Activated CD8-positive, alpha-beta T cell treated with anti-CD3 and anti-CD28 coated beads for 36 hours (primary cell): ENCODE data around the gene SLC44A1. TPM values are rescaled to one million over a fixed set of nuclear protein-coding genes. Genes with fewer than 3 reads are reported as not detected.

ENCODE experiments used
- ATAC-seq: fragments of 200-7000 bp; cut with Tn5 transposase; one replicate; pipeline ENCODE4 v1.10.0; 2021; ENCODE audit warnings: mild to moderate bottlenecking, moderate library complexity
- CTCF ChIA-PET: fragments of 350-600 bp; sonication (Branson Sonifier 250); formaldehyde crosslinking; loops from one replicate; lab custom pipeline; 2021; ENCODE audit warnings: antibody characterized with exemption; lab: Charles Lee
- POLR2A ChIA-PET: fragments of 350-600 bp; sonication (Branson Sonifier 250); formaldehyde crosslinking; loops from one replicate; lab custom pipeline; 2021; ENCODE audit warnings: antibody characterized with exemption; lab: Charles Lee
- DNase-seq: peaks from one replicate; pipeline ENCODE4 v3.0.0-alpha.2; 2020
- H3K27ac Mint-ChIP-seq: one replicate; pipeline ENCODE4 v1.8.0; 2021; ENCODE audit warnings: mild to moderate bottlenecking, mixed read lengths
- H3K27me3 Mint-ChIP-seq: one replicate; pipeline ENCODE4 v1.8.0; 2021; ENCODE audit warnings: mixed read lengths
- H3K36me3 Mint-ChIP-seq: one replicate; pipeline ENCODE4 v1.8.0; 2021; ENCODE audit warnings: low read depth, mixed read lengths
- H3K4me1 Mint-ChIP-seq: one replicate; pipeline ENCODE4 v1.8.0; 2021; ENCODE audit warnings: low read depth, mixed read lengths
- H3K4me3 Mint-ChIP-seq: one replicate; pipeline ENCODE4 v1.8.0; 2021; ENCODE audit warnings: mild to moderate bottlenecking, moderate library complexity, mixed read lengths
- H3K9me3 Mint-ChIP-seq: one replicate; pipeline ENCODE4 v1.8.0; 2021; ENCODE audit warnings: mixed read lengths
- intact Hi-C: fragments of 100-400 bp; cut with micrococcal nuclease; formaldehyde crosslinking; loops from one replicate; pipeline ENCODE4 v1.10.0; 2022
- total RNA-seq, 2 experiments: library from RNA; stranded (reverse); gene quantifications; one replicate each; pipeline ENCODE4 v1.2.3, GENCODE V29; 2021
- TF ChIP-seq, protein P1 (sequence below): fragments of 200-600 bp; IDR thresholded peaks from one replicate; pipeline ENCODE4 v1.8.0; 2022; ENCODE audit warnings: antibody characterized with exemption, mild to moderate bottlenecking

SLC44A1 gene
- total RNA-seq, 2 experiments from 2014 or later = 7.2 to 8.3 TPM

DNA sequence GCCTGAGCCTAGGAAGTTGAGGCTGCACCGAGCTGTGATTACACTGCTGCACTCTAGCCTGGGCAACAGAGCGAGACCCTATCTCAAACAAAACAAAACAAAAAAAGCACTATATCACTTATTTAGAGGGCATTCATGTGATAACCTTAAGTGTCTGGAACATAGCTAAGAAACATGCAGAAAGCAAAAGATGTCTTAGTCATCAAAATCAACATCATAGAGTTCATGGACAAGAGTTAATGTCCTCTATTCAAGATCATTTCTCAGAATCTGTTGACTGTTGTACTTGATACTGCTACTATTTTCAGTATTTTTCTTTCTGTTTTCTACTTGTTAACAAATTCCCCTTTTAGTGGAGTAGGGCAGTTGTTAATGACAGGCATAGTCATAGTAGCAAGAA is 228.8 kb downstream of the SLC44A1 start:
- H3K27me3 Mint-ChIP-seq = peaks cover 2% of the 10 kb centered on the region
- intact Hi-C loops = no loop called here
- ATAC-seq (no peak), DNase-seq (no peak)
- TF ChIP-seq, protein P1, sequence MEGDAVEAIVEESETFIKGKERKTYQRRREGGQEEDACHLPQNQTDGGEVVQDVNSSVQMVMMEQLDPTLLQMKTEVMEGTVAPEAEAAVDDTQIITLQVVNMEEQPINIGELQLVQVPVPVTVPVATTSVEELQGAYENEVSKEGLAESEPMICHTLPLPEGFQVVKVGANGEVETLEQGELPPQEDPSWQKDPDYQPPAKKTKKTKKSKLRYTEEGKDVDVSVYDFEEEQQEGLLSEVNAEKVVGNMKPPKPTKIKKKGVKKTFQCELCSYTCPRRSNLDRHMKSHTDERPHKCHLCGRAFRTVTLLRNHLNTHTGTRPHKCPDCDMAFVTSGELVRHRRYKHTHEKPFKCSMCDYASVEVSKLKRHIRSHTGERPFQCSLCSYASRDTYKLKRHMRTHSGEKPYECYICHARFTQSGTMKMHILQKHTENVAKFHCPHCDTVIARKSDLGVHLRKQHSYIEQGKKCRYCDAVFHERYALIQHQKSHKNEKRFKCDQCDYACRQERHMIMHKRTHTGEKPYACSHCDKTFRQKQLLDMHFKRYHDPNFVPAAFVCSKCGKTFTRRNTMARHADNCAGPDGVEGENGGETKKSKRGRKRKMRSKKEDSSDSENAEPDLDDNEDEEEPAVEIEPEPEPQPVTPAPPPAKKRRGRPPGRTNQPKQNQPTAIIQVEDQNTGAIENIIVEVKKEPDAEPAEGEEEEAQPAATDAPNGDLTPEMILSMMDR = no peak
- no peaks in the 10 kb centered on the region for H3K4me1 Mint-ChIP-seq
- no peak overlapping the region for H3K4me3 Mint-ChIP-seq
- H3K27ac Mint-ChIP-seq = no peak overlapping the region
- ChIA-PET CTCF (no interaction called here), POLR2A (no interaction called here)
- H3K36me3 Mint-ChIP-seq = peaks cover 2% of the 10 kb centered on the region
- H3K9me3 Mint-ChIP-seq = no peaks in the 10 kb centered on the region

DNA sequence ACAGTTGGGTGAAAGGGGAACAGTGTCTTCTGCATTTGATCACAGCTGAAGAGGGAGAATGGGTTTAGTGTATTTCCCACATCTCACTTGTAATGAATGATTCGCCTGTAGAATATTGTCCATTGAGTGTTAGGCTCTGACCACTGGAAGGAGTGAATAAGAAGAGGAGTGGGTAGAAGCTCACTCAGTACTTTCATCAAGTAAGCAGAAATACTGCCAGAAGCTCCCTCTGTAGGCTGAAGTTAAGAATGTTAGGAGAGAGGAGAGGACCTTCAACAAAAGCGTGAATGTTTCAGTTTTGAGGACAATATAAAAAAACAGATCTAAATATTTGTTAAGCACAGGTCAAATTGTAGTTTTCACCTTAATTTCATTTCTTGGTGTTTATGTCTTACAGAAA is 230.9 kb downstream of the SLC44A1 start:
- ChIA-PET CTCF (no interaction called here), POLR2A (no interaction called here)
- Mint-ChIP-seq H3K27ac (no peak overlapping the region), H3K4me3 (no peak overlapping the region), H3K27me3 (peaks cover 2% of the 10 kb centered on the region), H3K36me3 (no peaks in the 10 kb centered on the region), H3K4me1 (no peaks in the 10 kb centered on the region), H3K9me3 (no peaks in the 10 kb centered on the region)
- TF ChIP-seq, protein P1 = no peak
- intact Hi-C loops = no loop called here
- no peak for DNase-seq
- ATAC-seq = no peak

DNA sequence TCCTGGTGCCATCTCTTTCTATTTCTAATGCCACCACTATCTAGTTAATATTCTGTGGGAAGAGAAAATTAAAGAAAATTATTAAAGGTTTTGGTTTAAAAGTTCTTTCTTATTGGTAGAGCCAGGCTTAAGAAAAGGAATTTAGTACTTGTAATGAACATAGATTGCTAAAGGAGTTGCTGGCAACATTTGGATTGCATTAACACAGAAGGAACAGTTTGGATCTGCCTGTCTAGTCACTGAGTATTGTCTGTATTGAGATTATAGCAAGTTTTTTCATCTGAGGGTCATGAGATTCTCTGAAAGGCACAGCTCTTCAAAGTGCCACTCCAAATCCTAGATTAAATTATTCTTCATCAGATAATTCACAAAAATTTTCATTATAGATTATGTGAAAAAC is 235.4 kb downstream of the SLC44A1 start:
- H3K27me3 Mint-ChIP-seq = peaks cover 2% of the 10 kb centered on the region
- ATAC-seq = no peak
- H3K9me3 Mint-ChIP-seq = no peaks in the 10 kb centered on the region
- no peaks in the 10 kb centered on the region for H3K36me3 Mint-ChIP-seq
- intact Hi-C loops = no loop called here
- no peak overlapping the region for H3K27ac Mint-ChIP-seq
- ChIA-PET POLR2A (interaction anchor here (0.7 kb wide), 1 partner anchor 1396 kb away, joined by 3 read pairs; no protein-coding TSS in a partner anchor), CTCF (no interaction called here)
- H3K4me1 Mint-ChIP-seq = no peaks in the 10 kb centered on the region
- TF ChIP-seq, protein P1 = no peak
- H3K4me3 Mint-ChIP-seq = no peak overlapping the region
- no peak for DNase-seq

DNA sequence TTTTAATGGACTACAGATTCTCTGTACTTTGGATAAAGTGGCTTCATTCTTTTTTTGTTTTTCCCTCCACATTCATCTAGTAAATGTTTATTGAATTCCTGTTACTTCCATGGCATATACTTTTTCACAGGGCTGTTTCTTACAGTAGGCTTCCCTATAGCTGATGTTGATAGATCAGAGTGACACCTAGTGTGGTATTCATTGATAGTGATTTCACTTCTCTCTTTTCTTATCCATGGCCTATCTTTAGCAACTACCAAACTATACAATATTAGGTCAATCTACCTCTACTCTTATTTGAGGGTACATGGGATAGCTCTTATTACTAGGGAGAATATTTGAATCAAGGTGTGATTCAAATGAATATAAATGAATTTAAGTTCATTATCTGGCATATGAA is 239.2 kb downstream of the SLC44A1 start:
- intact Hi-C loops = no loop called here
- POLR2A ChIA-PET = no interaction called here

DNA sequence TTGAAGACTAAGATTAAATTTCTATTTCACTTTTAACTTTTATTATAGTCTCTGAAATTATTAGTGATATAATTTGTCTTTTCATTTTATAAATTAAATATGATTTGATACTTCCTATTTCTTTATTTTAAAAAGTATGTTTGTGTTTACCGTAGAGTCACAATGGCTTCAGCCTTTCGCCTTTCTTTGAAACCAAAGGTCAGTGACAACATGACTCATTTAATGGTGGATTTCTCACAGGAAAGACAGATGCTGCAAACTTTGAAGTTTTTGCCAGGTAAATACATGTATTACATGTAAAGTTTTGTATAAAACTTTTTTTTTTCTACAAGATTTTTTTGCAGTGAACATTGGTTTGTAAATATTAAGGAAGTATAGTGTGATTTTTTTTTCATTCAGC is 239.8 kb downstream of the SLC44A1 start:
- intact Hi-C loops = no loop called here
- POLR2A ChIA-PET = no interaction called here
- H3K27me3 Mint-ChIP-seq = no peaks in the 10 kb centered on the region

More for the DNA sequence above, 239.2 kb downstream of the SLC44A1 start:
- TF ChIP-seq, protein P1 = no peak
- Mint-ChIP-seq H3K4me3 (no peak overlapping the region), H3K36me3 (no peaks in the 10 kb centered on the region), H3K9me3 (no peaks in the 10 kb centered on the region), H3K27me3 (no peaks in the 10 kb centered on the region), H3K4me1 (no peaks in the 10 kb centered on the region), H3K27ac (no peak overlapping the region)
- CTCF ChIA-PET = no interaction called here
- ATAC-seq (no peak), DNase-seq (no peak)

More for the DNA sequence above, 239.8 kb downstream of the SLC44A1 start:
- ATAC-seq = no peak
- CTCF ChIA-PET = no interaction called here
- no peaks in the 10 kb centered on the region for H3K4me1 Mint-ChIP-seq
- H3K9me3 Mint-ChIP-seq = no peaks in the 10 kb centered on the region
- H3K36me3 Mint-ChIP-seq = no peaks in the 10 kb centered on the region
- no peak for DNase-seq
- TF ChIP-seq, protein P1 = no peak
- H3K4me3 Mint-ChIP-seq = no peak overlapping the region
- no peak overlapping the region for H3K27ac Mint-ChIP-seq
